Ishikawa (cell line): ENCODE results near the gene KLHDC8A.

ENCODE experiments used
- EGR1 ChIP-seq: IDR thresholded peaks from 2 replicates; pipeline ENCODE4 v1.6.1; 2012
- TF ChIP-seq, protein P1 (sequence below): IDR thresholded peaks from 2 replicates; pipeline ENCODE4 v1.6.1; 2012; ENCODE audit warnings: low read depth, mild to moderate bottlenecking
- TF ChIP-seq, protein P2 (sequence below): IDR thresholded peaks from 2 replicates; pipeline ENCODE4 v1.6.1; 2012

- no peak for TF ChIP-seq EGR1
- TF ChIP-seq, protein P1, sequence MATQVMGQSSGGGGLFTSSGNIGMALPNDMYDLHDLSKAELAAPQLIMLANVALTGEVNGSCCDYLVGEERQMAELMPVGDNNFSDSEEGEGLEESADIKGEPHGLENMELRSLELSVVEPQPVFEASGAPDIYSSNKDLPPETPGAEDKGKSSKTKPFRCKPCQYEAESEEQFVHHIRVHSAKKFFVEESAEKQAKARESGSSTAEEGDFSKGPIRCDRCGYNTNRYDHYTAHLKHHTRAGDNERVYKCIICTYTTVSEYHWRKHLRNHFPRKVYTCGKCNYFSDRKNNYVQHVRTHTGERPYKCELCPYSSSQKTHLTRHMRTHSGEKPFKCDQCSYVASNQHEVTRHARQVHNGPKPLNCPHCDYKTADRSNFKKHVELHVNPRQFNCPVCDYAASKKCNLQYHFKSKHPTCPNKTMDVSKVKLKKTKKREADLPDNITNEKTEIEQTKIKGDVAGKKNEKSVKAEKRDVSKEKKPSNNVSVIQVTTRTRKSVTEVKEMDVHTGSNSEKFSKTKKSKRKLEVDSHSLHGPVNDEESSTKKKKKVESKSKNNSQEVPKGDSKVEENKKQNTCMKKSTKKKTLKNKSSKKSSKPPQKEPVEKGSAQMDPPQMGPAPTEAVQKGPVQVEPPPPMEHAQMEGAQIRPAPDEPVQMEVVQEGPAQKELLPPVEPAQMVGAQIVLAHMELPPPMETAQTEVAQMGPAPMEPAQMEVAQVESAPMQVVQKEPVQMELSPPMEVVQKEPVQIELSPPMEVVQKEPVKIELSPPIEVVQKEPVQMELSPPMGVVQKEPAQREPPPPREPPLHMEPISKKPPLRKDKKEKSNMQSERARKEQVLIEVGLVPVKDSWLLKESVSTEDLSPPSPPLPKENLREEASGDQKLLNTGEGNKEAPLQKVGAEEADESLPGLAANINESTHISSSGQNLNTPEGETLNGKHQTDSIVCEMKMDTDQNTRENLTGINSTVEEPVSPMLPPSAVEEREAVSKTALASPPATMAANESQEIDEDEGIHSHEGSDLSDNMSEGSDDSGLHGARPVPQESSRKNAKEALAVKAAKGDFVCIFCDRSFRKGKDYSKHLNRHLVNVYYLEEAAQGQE: no peak
- TF ChIP-seq, protein P2, sequence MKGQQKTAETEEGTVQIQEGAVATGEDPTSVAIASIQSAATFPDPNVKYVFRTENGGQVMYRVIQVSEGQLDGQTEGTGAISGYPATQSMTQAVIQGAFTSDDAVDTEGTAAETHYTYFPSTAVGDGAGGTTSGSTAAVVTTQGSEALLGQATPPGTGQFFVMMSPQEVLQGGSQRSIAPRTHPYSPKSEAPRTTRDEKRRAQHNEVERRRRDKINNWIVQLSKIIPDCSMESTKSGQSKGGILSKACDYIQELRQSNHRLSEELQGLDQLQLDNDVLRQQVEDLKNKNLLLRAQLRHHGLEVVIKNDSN: no peak
Measured at GRCh38 chr1:205338011-205338410, 18.7 kb downstream of the KLHDC8A start.
